Adrenal gland (tissue), 12 donors: ENCODE results near the gene SERTAD1. TPM values are rescaled to one million over a fixed set of nuclear protein-coding genes. Genes with fewer than 3 reads are reported as not detected.

Experiments used
- DNase-seq, 7 donors: peaks; one replicate each; pipeline ENCODE4 v3.0.0-alpha.2; 2019 to 2020
- H3K27ac ChIP-seq, 5 donors: fragments of 200-600 bp; sonication (generic) in 4 of 5; 1 replicate in 3 of 5; 2 replicates in 2 of 5; pipeline versions ENCODE4 v1.5.1 to v1.8.0; 2016 to 2020; ENCODE audit warnings: mild to moderate bottlenecking in 1 of 5
- H3K27me3 ChIP-seq: fragments of 200-600 bp; 2 replicates; pipeline ENCODE4 v1.8.0; 2021
- H3K36me3 ChIP-seq, 2 donors: fragments of 200-600 bp; replicated peaks in 1 of 2; 1 replicate in 1 of 2; 2 replicates in 1 of 2; pipeline versions ENCODE4 v1.5.1 to v1.8.0; 2018 to 2022
- H3K4me1 ChIP-seq, 2 donors: fragments of 200-600 bp; replicated peaks in 1 of 2; 1 replicate in 1 of 2; 2 replicates in 1 of 2; pipeline versions ENCODE4 v1.5.1 to v1.8.0; 2018 to 2021
- H3K4me3 ChIP-seq, 4 donors: fragments of 200-600 bp; sonication (generic) in 3 of 4; one replicate each; pipeline ENCODE4 v1.5.1; 2016 to 2018
- H3K9me3 ChIP-seq, 3 donors: fragments of 200-600 bp; sonication (generic) in 1 of 3; replicated peaks in 1 of 3; 1 replicate in 2 of 3; 2 replicates in 1 of 3; pipeline versions ENCODE4 v1.5.1 to v1.8.0; 2016 to 2021
- CTCF ChIP-seq, 6 experiments: fragments of 450-650 bp in 4 of 6; fragments of 200-600 bp in 2 of 6; sonication (generic) in 1 of 6; IDR thresholded peaks; 1 replicate in 5 of 6; 2 replicates in 1 of 6; pipeline versions ENCODE4 v1.5.1 to v1.8.0; 2016 to 2021; ENCODE audit warnings: antibody characterized with exemption in 6 of 6, mild to moderate bottlenecking in 2 of 6, moderate library complexity in 1 of 6
- POLR2A ChIP-seq, 2 donors: fragments of 450-650 bp; IDR thresholded peaks; one replicate each; pipeline ENCODE4 v1.6.1; 2017; ENCODE audit warnings: antibody characterized with exemption in 2 of 2, mild to moderate bottlenecking in 2 of 2, moderate library complexity in 1 of 2
- WGBS, 4 donors: extraction: QIAGEN DNeasy Blood & Tissue Kit in 2 of 4; methylation state at CpG; one replicate each; pipeline versions ENCODE4 v1.1.5 to v1.1.7; 2013 to 2017; 5-methylcytosine and 5-hydroxymethylcytosine counted together
- intact Hi-C, 2 donors: fragments of 100-400 bp; cut with DNase I; formaldehyde crosslinking; loops; one replicate each; pipeline versions ENCODE4 v1.14.1 to v1.15.0; 2022 to 2023
- polyA plus RNA-seq, 3 donors: library from polyadenylated mRNA; stranded (reverse); fragments of 200-250 nt in 2 of 3; fragments of 350-450 nt in 1 of 3; fragmentation: Illumina TruSeq in 1 of 3; extraction: RNeasy Lipid Tissue Mini Kit (QIAGEN cat#74804) in 1 of 3; gene quantifications; one replicate each; pipeline ENCODE4 v1.2.3, GENCODE V29; 2013 to 2014
- total RNA-seq, 9 donors: library from RNA; depleted of rRNA in 4 of 9; stranded (reverse); fragments of >200 nt in 4 of 9; fragments of 120-200 nt in 1 of 9; fragmentation: NEBNext Ultra II Directional in 1 of 9; extraction: Animal tissue kit (Norgen Biotek cat#: 25700) in 1 of 9; gene quantifications; one replicate each; pipeline versions ENCODE4 v1.1.0 to v1.2.4, GENCODE V29; 2013 to 2023
- donor health status: healthy with polysubstance abuse.
- donor health status: Bipolar disorder and iron deficiency.
- donor health status: DM: yes; HTN: yes; CAD: no.
- donor health status: DM: no; HTN: no; CAD: no.
- donor health status: DM: no; HTN: no; CAD: no.
- donor health status: DM: yes; HTN: yes; CAD: no.

Gene SERTAD1
- total and polyA plus RNA-seq, 12 donors: 1.7 to 20.8 (median 13.0) TPM

- TF ChIP-seq POLR2A (IDR thresholded peaks at IDR 0.05) (no peak), CTCF (IDR thresholded peaks at IDR 0.05) (no peak)
- Histone ChIP-seq H3K27me3 (no peaks in the 10 kb centered on the region), H3K9me3 (no peaks in the 10 kb centered on the region), H3K27ac (peak within 1 kb of the TSS in 1 of 5 donors; percentile 74), H3K4me1 (peaks cover 12 to 33% of the 10 kb centered on the region in 2 donors), H3K4me3 (no peak within 1 kb of the TSS), H3K36me3 (no peaks in the 10 kb centered on the region)
- 47 to 69% (median 51%) methylated on average over 11 to 18 of the region's 18 CpGs for WGBS, 4 donors
- DNase-seq: no peak
- intact Hi-C loops: no loop called here
Measured at GRCh38 chr19:40413291-40413845, 12.4 kb downstream of the SERTAD1 start, which contains the start of gene PRX. Gene PRX, minus strand, starts transcription at chr19:40413378. Its CDS starts 5,446 bp downstream, at chr19:40407932.

DNA sequence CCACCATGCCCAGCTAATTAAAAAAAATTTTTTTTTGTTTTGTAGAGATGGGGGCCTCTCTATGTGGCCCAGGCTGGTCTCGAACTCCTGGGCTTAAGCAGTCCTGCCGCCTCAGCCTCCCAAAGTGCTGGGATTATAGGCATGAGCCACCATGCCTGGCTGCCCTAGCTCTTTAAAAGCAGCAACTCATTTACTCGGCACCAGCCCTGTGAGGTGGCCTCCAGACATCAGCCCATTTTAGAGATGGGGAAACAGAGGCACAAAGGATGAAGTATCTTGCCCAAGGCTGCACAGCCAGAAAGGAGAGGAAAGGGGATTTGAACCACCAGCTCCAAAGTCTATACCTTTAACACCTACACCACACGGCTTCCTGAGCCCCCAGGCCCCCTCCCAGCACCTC lies 12.9 kb downstream of the SERTAD1 start:
- TF ChIP-seq CTCF (IDR thresholded peaks at IDR 0.05) (no peak), POLR2A (IDR thresholded peaks at IDR 0.05) (no peak)
- H3K4me1 ChIP-seq: peaks cover 12 to 33% of the 10 kb centered on the region in 2 donors
- no peaks in the 10 kb centered on the region for H3K9me3 ChIP-seq
- no peak overlapping the region for H3K4me3 ChIP-seq
- intact Hi-C loops: no loop called here
- no peak overlapping the region for H3K27ac ChIP-seq
- no peak for DNase-seq
- WGBS, 4 donors: 64 to 78% (median 67%) methylated on average over 3 to 4 of the region's 4 CpGs
- no peaks in the 10 kb centered on the region for H3K36me3 ChIP-seq
- H3K27me3 ChIP-seq: no peaks in the 10 kb centered on the region

DNA sequence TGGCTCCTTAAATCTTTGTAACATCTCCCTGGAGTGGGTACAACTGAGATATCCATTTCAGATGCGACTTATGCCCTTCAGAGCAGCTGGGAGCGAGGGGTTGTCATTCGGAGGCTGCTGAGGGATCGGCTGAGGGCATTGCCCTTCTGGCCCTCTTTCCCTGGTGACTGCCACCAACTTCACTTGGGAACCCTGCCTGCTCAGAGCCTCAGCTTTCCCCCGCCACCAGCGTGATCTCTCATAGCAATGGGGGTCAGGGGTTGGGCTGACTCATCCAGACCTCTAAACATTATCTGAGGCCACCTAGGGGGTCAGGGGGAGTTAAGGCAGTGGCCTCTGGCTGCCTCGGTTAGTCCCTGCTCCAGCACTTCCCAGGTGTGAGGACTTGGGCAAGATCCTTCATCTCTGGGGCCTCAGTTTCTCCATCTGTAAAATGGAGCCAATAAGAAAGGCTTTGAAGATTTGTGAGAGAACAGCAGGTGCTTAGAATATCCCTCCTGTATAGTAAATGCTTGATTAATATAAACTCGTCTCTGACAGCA lies 13.8 kb downstream of the SERTAD1 start:
- 42 to 64% (median 55%) methylated on average over 7 to 8 of the region's 8 CpGs for WGBS, 4 donors
- no peaks in the 10 kb centered on the region for H3K36me3 ChIP-seq
- H3K4me3 ChIP-seq: peak overlapping the region in 1 of 4 donors; percentile 16
- peaks cover 12 to 31% of the 10 kb centered on the region in 2 donors for H3K4me1 ChIP-seq
- TF ChIP-seq POLR2A (IDR thresholded peaks at IDR 0.05) (no peak), CTCF (IDR thresholded peaks at IDR 0.05) (no peak)
- H3K9me3 ChIP-seq: no peaks in the 10 kb centered on the region
- intact Hi-C loops: no loop called here
- DNase-seq: peak in 2 of 7 donors; percentile 53 to 56
- no peaks in the 10 kb centered on the region for H3K27me3 ChIP-seq
- H3K27ac ChIP-seq: peak overlapping the region in 4 of 5 donors; percentile 18 to 74 (median 54)

DNA sequence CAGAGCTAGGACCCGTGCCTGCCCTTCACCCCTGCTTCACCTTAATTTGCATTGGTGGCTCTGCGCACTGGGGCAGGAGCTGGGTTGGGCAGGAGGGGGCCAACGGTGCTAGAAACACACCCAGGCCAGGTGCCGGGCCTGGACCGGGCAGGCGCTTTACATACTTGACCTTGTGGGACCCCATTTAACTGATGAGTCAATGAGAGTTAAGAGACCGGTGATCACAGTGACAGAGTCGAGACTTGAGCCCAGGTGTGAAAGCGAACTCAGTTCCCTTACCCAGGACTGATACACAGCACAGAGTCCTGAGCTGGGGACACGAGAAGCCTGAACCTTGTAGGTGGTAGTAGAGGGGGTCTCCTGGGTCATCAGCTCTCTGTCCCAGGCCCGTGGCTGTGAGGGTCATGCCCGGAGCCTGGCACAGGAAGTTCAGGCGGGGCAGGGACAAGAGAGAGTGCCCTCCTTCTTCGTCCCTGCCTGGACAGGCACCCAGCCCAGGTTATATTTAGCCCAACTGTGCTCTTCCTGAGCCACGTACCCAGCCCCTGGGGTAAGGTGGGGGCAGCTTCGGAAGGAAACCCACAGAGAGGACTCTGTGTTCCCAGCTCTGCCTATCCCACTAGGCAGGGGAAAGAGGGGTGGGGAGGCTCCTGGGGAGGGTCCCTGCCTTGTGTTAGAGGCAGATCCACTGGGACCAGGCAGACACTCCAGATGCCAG lies 14.5 kb downstream of the SERTAD1 start:
- H3K27me3 ChIP-seq: no peaks in the 10 kb centered on the region
- no peaks in the 10 kb centered on the region for H3K36me3 ChIP-seq
- H3K9me3 ChIP-seq: no peaks in the 10 kb centered on the region
- intact Hi-C loops: no loop called here
- DNase-seq: peak in 5 of 7 donors; percentile 57 to 77 (median 73)
- peak overlapping the region in 4 of 5 donors; percentile 18 to 74 (median 54) for H3K27ac ChIP-seq
- TF ChIP-seq CTCF (IDR thresholded peaks at IDR 0.05) (no peak), POLR2A (IDR thresholded peaks at IDR 0.05) (peak in 1 of 2 donors; percentile 33)
- H3K4me1 ChIP-seq: peaks cover 12 to 23% of the 10 kb centered on the region in 2 donors
- 31 to 37% (median 36%) methylated on average over 8 to 16 of the region's 16 CpGs for WGBS, 4 donors
- H3K4me3 ChIP-seq: peak overlapping the region in 1 of 4 donors; percentile 16
